ENCODE measurements around the gene KRTAP10-12.

KRTAP10-12 gene

GRCh38 chr21:44724196-44724595 lies 27.2 kb downstream of the KRTAP10-12 start:
- no peak for TF ChIP-seq CTCF (conservative IDR thresholded peaks at IDR 0.05; ENCODE audit: low read depth, low read length)
- DNase-seq (ENCODE audit: low read depth) = no peak
- no peak overlapping the region for H3K4me3 ChIP-seq (ENCODE audit: low read length)

- TF ChIP-seq CTCF (conservative IDR thresholded peaks at IDR 0.05; ENCODE audit: low read depth, low read length) = no peak
- DNase-seq (ENCODE audit: low read depth) = no peak
Observed at GRCh38 chr21:44724926-44725325, 28.0 kb downstream of the KRTAP10-12 start.

GRCh38 chr21:44726826-44727225 lies 29.9 kb downstream of the KRTAP10-12 start:
- H3K4me3 ChIP-seq (ENCODE audit: low read length) = no peak overlapping the region
- DNase-seq (ENCODE audit: low read depth) = no peak

More at GRCh38 chr21:44724926-44725325, 28.0 kb downstream of the KRTAP10-12 start:
- no peak overlapping the region for H3K4me3 ChIP-seq (ENCODE audit: low read length)

GRCh38 chr21:44727321-44727720 lies 30.3 kb downstream of the KRTAP10-12 start:
- H3K4me3 ChIP-seq (ENCODE audit: low read length) = no peak overlapping the region
- DNase-seq (ENCODE audit: low read depth) = no peak
- TF ChIP-seq CTCF (conservative IDR thresholded peaks at IDR 0.05; ENCODE audit: low read depth, low read length) = no peak

More at GRCh38 chr21:44726826-44727225, 29.9 kb downstream of the KRTAP10-12 start:
- TF ChIP-seq CTCF (conservative IDR thresholded peaks at IDR 0.05; ENCODE audit: low read depth, low read length) = no peak

GRCh38 chr21:44727757-44728156 lies 30.8 kb downstream of the KRTAP10-12 start:
- TF ChIP-seq CTCF (conservative IDR thresholded peaks at IDR 0.05; ENCODE audit: low read depth, low read length) = no peak
- DNase-seq (ENCODE audit: low read depth) = no peak
- H3K4me3 ChIP-seq (ENCODE audit: low read length) = no peak overlapping the region

- DNase-seq (ENCODE audit: low read depth) = no peak
- no peak overlapping the region for H3K4me3 ChIP-seq (ENCODE audit: low read length)
- no peak for TF ChIP-seq CTCF (conservative IDR thresholded peaks at IDR 0.05; ENCODE audit: low read depth, low read length)
Observed at GRCh38 chr21:44728716-44729115, 31.7 kb downstream of the KRTAP10-12 start.

GRCh38 chr21:44729336-44730027 lies 32.5 kb downstream of the KRTAP10-12 start:
- DNase-seq (ENCODE audit: low read depth) = no peak
- TF ChIP-seq CTCF (conservative IDR thresholded peaks at IDR 0.05; ENCODE audit: low read depth, low read length) = no peak
- no peak overlapping the region for H3K4me3 ChIP-seq (ENCODE audit: low read length)
